H1 (cell line): Measurements from ENCODE around the gene DNAJB8. TPM values are rescaled to one million over a fixed set of nuclear protein-coding genes. Genes with fewer than 3 reads are reported as not detected.

ENCODE experiments used
- CTCF ChIA-PET: fragments of 300-600 bp; sonication (Branson Sonifier 250); formaldehyde crosslinking; loops from one replicate; lab custom pipeline; 2021; ENCODE audit not compliant: partially characterized antibody; lab: Charles Lee
- POLR2A ChIA-PET: fragments of 300-600 bp; sonication (Branson Sonifier 250); formaldehyde crosslinking; loops from one replicate; lab custom pipeline; 2021; ENCODE audit warnings: inconsistent platforms; ENCODE audit not compliant: partially characterized antibody; lab: Charles Lee
- DNase-seq, 2 experiments: peaks; one replicate each; pipeline versions ENCODE4 v3.0.0 to v3.0.0-alpha.2; 2010 to 2022; ENCODE audit warnings: low spot score in 2 of 2, low read depth in 1 of 2, mixed read lengths in 1 of 2
- FAIRE-seq: peaks from 2 replicates; lab custom pipeline; 2011; peaks lifted over from hg19 to GRCh38; lab: Jason Lieb, UNC
- H2AFZ ChIP-seq: 2 replicates; pipeline ENCODE4 v1.8.1; 2012; ENCODE audit warnings: low read length, inconsistent platforms
- H2AK5ac ChIP-seq: 2 replicates; pipeline ENCODE4 v1.6.1; 2013; ENCODE audit warnings: low read depth, low read length
- H2BK120ac ChIP-seq: replicated peaks from 2 replicates; pipeline ENCODE3; 2013; ENCODE audit warnings: low read depth, low read length, inconsistent platforms
- H2BK12ac ChIP-seq: 2 replicates; pipeline ENCODE4 v1.6.1; 2013; ENCODE audit warnings: low read depth, low read length
- H2BK15ac ChIP-seq: 2 replicates; pipeline ENCODE4 v1.6.1; 2013; ENCODE audit warnings: low read length
- H2BK20ac ChIP-seq: 2 replicates; pipeline ENCODE4 v1.6.1; 2013; ENCODE audit warnings: low read length
- H2BK5ac ChIP-seq: 2 replicates; pipeline ENCODE4 v1.6.1; 2013; ENCODE audit warnings: low read depth, low read length
- H3K14ac ChIP-seq: 2 replicates; pipeline ENCODE4 v1.6.1; 2013; ENCODE audit warnings: inconsistent platforms; ENCODE audit not compliant: insufficient read length
- H3K18ac ChIP-seq: 2 replicates; pipeline ENCODE4 v1.6.1; 2013; ENCODE audit warnings: low read length; ENCODE audit errors: extremely low read depth
- H3K23ac ChIP-seq: 2 replicates; pipeline ENCODE4 v1.6.1; 2013; ENCODE audit warnings: inconsistent platforms; ENCODE audit not compliant: insufficient read length
- H3K23me2 ChIP-seq: 2 replicates; pipeline ENCODE4 v1.6.1; 2013; ENCODE audit warnings: low read depth, low read length
- H3K27ac ChIP-seq: 2 replicates; pipeline ENCODE4 v1.6.1; 2011; ENCODE audit warnings: low read depth, low read length, inconsistent platforms
- H3K27me3 ChIP-seq, 4 experiments: replicated peaks in 1 of 4; 1 replicate in 1 of 4; 2 replicates in 3 of 4; pipeline versions ENCODE4 v1.6.1 to v1.8.1; 2011 to 2013; ENCODE audit warnings: low read length in 3 of 4, mild to moderate bottlenecking in 3 of 4, inconsistent platforms in 2 of 4, mixed read lengths in 2 of 4, moderate library complexity in 1 of 4; ENCODE audit not compliant: control insufficient read depth in 3 of 4, insufficient read depth in 3 of 4; ENCODE audit errors: extremely low read depth in 1 of 4
- H3K36me3 ChIP-seq, 4 experiments: 2 replicates each; pipeline versions ENCODE4 v1.6.1 to v1.8.1; 2011 to 2013; ENCODE audit warnings: mild to moderate bottlenecking in 4 of 4, low read length in 3 of 4, moderate library complexity in 2 of 4, control low read depth in 1 of 4, inconsistent platforms in 1 of 4; ENCODE audit not compliant: insufficient read depth in 4 of 4, control insufficient read depth in 2 of 4
- H3K4ac ChIP-seq: replicated peaks from 2 replicates; pipeline ENCODE3; 2013; ENCODE audit warnings: low read length, low read depth, mixed read lengths, inconsistent platforms; ENCODE audit not compliant: insufficient read length
- H3K4me1 ChIP-seq, 4 experiments: replicated peaks in 1 of 4; 1 replicate in 1 of 4; 2 replicates in 3 of 4; pipeline versions ENCODE4 v1.6.1 to v1.8.1; 2011 to 2013; ENCODE audit warnings: low read length in 3 of 4, inconsistent platforms in 2 of 4, mixed read lengths in 1 of 4; ENCODE audit not compliant: insufficient read depth in 4 of 4, control insufficient read depth in 3 of 4
- H3K4me2 ChIP-seq, 2 experiments: 2 replicates each; pipeline versions ENCODE4 v1.6.1 to v1.8.1; 2011 to 2013; ENCODE audit warnings: low read depth in 2 of 2, low read length in 2 of 2, control low read depth in 1 of 2, inconsistent platforms in 1 of 2, mild to moderate bottlenecking in 1 of 2; ENCODE audit not compliant: insufficient read depth in 1 of 2
- H3K4me3 ChIP-seq, 4 experiments: fragments of 200-600, 300-600 bp in 1 of 4; sonication (generic), shearing (Covaris generic), sonication (Bioruptor Twin) in 1 of 4; 2 replicates each; pipeline versions ENCODE4 v1.5.1 to v1.8.1; 2011 to 2016; ENCODE audit warnings: low read length in 4 of 4, low read depth in 3 of 4, control low read depth in 2 of 4, inconsistent platforms in 2 of 4, mild to moderate bottlenecking in 2 of 4, mixed read lengths in 1 of 4, moderate library complexity in 1 of 4; ENCODE audit not compliant: insufficient read depth in 2 of 4; ENCODE audit errors: extremely low read depth in 1 of 4
- H3K56ac ChIP-seq: replicated peaks from 2 replicates; pipeline ENCODE3; 2013; ENCODE audit warnings: low read depth, mild to moderate bottlenecking, mixed read lengths, low read length, inconsistent platforms; ENCODE audit not compliant: insufficient read length
- H3K79me1 ChIP-seq: 2 replicates; pipeline ENCODE4 v1.6.1; 2013; ENCODE audit warnings: low read depth, low read length, control low read depth
- H3K79me2 ChIP-seq, 2 experiments: 2 replicates each; pipeline versions ENCODE4 v1.6.1 to v1.8.1; 2012 to 2013; ENCODE audit warnings: low read length in 2 of 2, mild to moderate bottlenecking in 2 of 2, inconsistent platforms in 1 of 2; ENCODE audit not compliant: insufficient read depth in 2 of 2, control insufficient read depth in 1 of 2
- H3K9ac ChIP-seq, 4 experiments: replicated peaks in 1 of 4; 1 replicate in 1 of 4; 2 replicates in 3 of 4; pipeline versions ENCODE4 v1.6.1 to v1.8.1; 2011 to 2013; ENCODE audit warnings: low read depth in 3 of 4, low read length in 3 of 4, control low read depth in 2 of 4, mild to moderate bottlenecking in 2 of 4, moderate library complexity in 2 of 4, inconsistent platforms in 1 of 4; ENCODE audit errors: extremely low read depth in 1 of 4
- H3K9me3 ChIP-seq, 2 experiments: 2 replicates each; pipeline versions ENCODE4 v1.6.1 to v1.8.1; 2012 to 2013; ENCODE audit warnings: mild to moderate bottlenecking in 2 of 2, moderate library complexity in 2 of 2, control low read depth in 1 of 2, inconsistent platforms in 1 of 2, low read depth in 1 of 2, low read length in 1 of 2, mixed read lengths in 1 of 2; ENCODE audit not compliant: insufficient read depth in 2 of 2
- H4K20me1 ChIP-seq, 2 experiments: replicated peaks in 1 of 2; 2 replicates each; pipeline versions ENCODE3 to v1.8.1; 2011 to 2013; ENCODE audit warnings: inconsistent platforms in 2 of 2, low read length in 2 of 2, mild to moderate bottlenecking in 1 of 2; ENCODE audit not compliant: insufficient read depth in 2 of 2, control insufficient read depth in 1 of 2
- H4K5ac ChIP-seq: 2 replicates; pipeline ENCODE4 v1.6.1; 2013; ENCODE audit warnings: low read length, low read depth, mixed read lengths, inconsistent platforms; ENCODE audit not compliant: insufficient read length
- H4K8ac ChIP-seq: 2 replicates; pipeline ENCODE4 v1.8.0; 2013; ENCODE audit warnings: mild to moderate bottlenecking, moderate library complexity, low read length, inconsistent platforms; ENCODE audit not compliant: insufficient read depth; ENCODE audit errors: extremely low read depth
- H4K91ac ChIP-seq: replicated peaks from 2 replicates; pipeline ENCODE3; 2013; ENCODE audit warnings: low read length, mixed read lengths, inconsistent platforms; ENCODE audit not compliant: insufficient read length
- BACH1 ChIP-seq: IDR thresholded peaks from 2 replicates; pipeline ENCODE4 v1.6.1; 2012; ENCODE audit warnings: low read length, improper control_type of control experiment
- CEBPB ChIP-seq: IDR thresholded peaks from 2 replicates; pipeline ENCODE4 v1.6.1; 2012; ENCODE audit warnings: low read depth, low read length
- JUND ChIP-seq: IDR thresholded peaks from 2 replicates; pipeline ENCODE4 v1.6.1; 2011; ENCODE audit warnings: mild to moderate bottlenecking, improper control_type of control experiment, low read length
- KDM4A ChIP-seq: IDR thresholded peaks from one replicate; pipeline ENCODE4 v1.7.1; 2012; ENCODE audit warnings: low read depth, mild to moderate bottlenecking, moderate library complexity, low read length, inconsistent platforms; ENCODE audit not compliant: severe bottlenecking
- PHF8 ChIP-seq: fragments of 200-600 bp; sonication (generic); conservative IDR thresholded peaks from 2 replicates; pipeline ENCODE4 v1.7.1; 2012; ENCODE audit warnings: low read depth, mild to moderate bottlenecking, inconsistent platforms, low read length, moderate library complexity
- POLR2AphosphoS5 ChIP-seq: IDR thresholded peaks from 2 replicates; pipeline ENCODE4 v1.6.1; 2011; ENCODE audit warnings: low read depth, low read length
- SIX5 ChIP-seq: IDR thresholded peaks from 2 replicates; pipeline ENCODE4 v1.6.1; 2011; ENCODE audit warnings: mild to moderate bottlenecking, low read depth, low read length
- WGBS, 2 experiments: shearing (Covaris generic) in 1 of 2; methylation state at CpG; one replicate each; pipeline versions ENCODE4 v1.1.6 to v1.1.7; 2013 to 2015; ENCODE audit warnings: low lambda C conversion rate in 2 of 2, mixed read lengths in 2 of 2, inconsistent platforms in 1 of 2, low coverage in 1 of 2, missing lambda C conversion rate in 1 of 2; ENCODE audit not compliant: insufficient replicate concordance in 2 of 2, insufficient coverage in 1 of 2, insufficient read length in 1 of 2; ENCODE audit errors: extremely low coverage in 1 of 2, missing lambda C conversion rate in 1 of 2; 5-methylcytosine and 5-hydroxymethylcytosine counted together
- polyA plus RNA-seq, 7 experiments: library from polyadenylated mRNA; depleted of rRNA in 3 of 7; stranded (reverse) in 5 of 7; unstranded in 2 of 7; fragments of >200 nt in 5 of 7; fragments of 200-250 nt in 2 of 7; gene quantifications; 1 replicate in 5 of 7; 2 replicates in 1 of 7; 4 replicates in 1 of 7; pipeline versions ENCODE4 v1.2.1 to v1.2.3, GENCODE V29; 2011 to 2013; ENCODE audit warnings: missing spikeins in 2 of 7, mixed read lengths in 2 of 7
- total RNA-seq: library from RNA; stranded (reverse); fragmentation: NEBNext Ultra II Directional; extraction: Animal tissue kit (Norgen Biotek cat#: 25700); gene quantifications from 2 replicates; pipeline ENCODE4 v1.2.1, GENCODE V29; 2021
- TF ChIP-seq, protein P1 (sequence below): IDR thresholded peaks from 2 replicates; pipeline ENCODE4 v1.6.1; 2012; ENCODE audit warnings: inconsistent platforms

DNAJB8 gene
- total and polyA plus RNA-seq, 2 of the 8 experiments (the other 6 are each of a cell fraction or from before 2014, with no cell fraction given): not detected

DNA sequence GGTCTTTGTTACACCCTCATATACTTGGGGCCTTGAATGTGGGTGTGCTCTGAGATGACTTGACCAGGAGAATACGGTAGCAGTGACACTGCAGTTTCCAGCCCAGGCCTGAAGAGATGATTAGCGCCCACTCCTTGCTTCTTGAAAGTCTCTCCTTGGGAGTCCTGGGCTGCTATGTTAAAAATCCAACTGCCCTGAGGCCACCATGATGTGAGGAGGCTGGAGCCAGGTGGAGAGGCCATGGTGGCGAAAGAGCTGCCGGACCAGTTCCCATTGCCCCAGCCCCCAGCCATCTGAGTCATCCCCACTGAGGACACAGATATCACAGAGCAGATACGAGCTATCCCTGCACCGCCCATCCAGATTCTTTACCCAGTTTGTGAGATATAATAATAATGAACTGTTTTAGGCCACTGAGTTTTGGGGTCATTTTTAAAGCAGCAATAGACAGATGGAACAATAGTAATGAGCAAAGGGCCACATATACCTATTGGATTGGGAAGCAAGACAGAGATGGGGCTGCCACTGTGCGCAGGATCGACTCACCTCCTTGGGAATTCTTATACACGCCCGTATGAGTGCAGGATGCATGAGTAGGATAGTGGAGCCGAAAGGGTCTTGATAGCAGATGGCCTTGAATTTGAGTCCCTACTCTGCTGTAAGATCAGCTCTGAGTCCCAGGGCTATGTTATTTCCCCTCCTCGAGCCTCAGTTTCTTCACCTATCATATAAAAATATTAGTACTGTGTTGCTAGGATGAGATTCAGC lies 38.5 kb upstream of the DNAJB8 start:
- Histone ChIP-seq H2BK20ac (no peak overlapping the region), H4K8ac (no peak overlapping the region), H3K23ac (no peak overlapping the region), H3K9me3 (no peaks in the 10 kb centered on the region), H3K56ac (no peak overlapping the region), H4K91ac (no peak overlapping the region), H3K23me2 (no peaks in the 10 kb centered on the region), H3K4ac (no peak overlapping the region), H3K79me1 (no peaks in the 10 kb centered on the region), H3K27me3 (no peaks in the 10 kb centered on the region; a peak in 3 of 7 replicates), H4K5ac (no peak overlapping the region), H2AK5ac (no peak overlapping the region), H3K9ac (no peak overlapping the region), H3K4me1 (no peaks in the 10 kb centered on the region), H4K20me1 (no peaks in the 10 kb centered on the region), H3K4me2 (no peak overlapping the region), H3K14ac (no peak overlapping the region), H3K79me2 (no peaks in the 10 kb centered on the region), H2BK12ac (no peak overlapping the region), H3K4me3 (no peak overlapping the region), H2BK120ac (no peak overlapping the region), H3K27ac (no peak overlapping the region), H2AFZ (no peak overlapping the region), H3K18ac (no peak overlapping the region), H3K36me3 (no peaks in the 10 kb centered on the region), H2BK15ac (no peak overlapping the region), H2BK5ac (no peak overlapping the region)
- ChIA-PET POLR2A (no interaction called here), CTCF (interaction anchor here (0.7 to 3.8 kb wide), 15 partner anchors 12 to 279 kb away, joined by 3 to 21 read pairs (median 6); no protein-coding TSS in a partner anchor)
- FAIRE-seq (no peak), DNase-seq (no peak)
- TF ChIP-seq KDM4A: no peak
- TF ChIP-seq PHF8: no peak
- TF ChIP-seq SIX5: no peak
- no peak for TF ChIP-seq CEBPB
- TF ChIP-seq BACH1: no peak
- TF ChIP-seq JUND: no peak
- no peak for TF ChIP-seq POLR2AphosphoS5
- TF ChIP-seq, protein P1, sequence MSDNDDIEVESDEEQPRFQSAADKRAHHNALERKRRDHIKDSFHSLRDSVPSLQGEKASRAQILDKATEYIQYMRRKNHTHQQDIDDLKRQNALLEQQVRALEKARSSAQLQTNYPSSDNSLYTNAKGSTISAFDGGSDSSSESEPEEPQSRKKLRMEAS: no peak
- WGBS, 2 experiments: 86% methylated on average over 12 of the region's 12 CpGs; no CpG with 5 or more reads in 1 of the 2 experiments
